Liver (tissue), 9 donors: Measurements from ENCODE around the gene SPATA31C1. TPM values are rescaled to one million over a fixed set of nuclear protein-coding genes. Genes with fewer than 3 reads are reported as not detected.

Source experiments
- DNase-seq: peaks from one replicate; pipeline ENCODE4 v3.0.0-alpha.2; 2017; ENCODE audit warnings: low spot score
- H3K27ac ChIP-seq, 2 donors: one replicate each; pipeline ENCODE4 v1.7.0; 2013; ENCODE audit warnings: inconsistent platforms in 2 of 2, low read length in 2 of 2, control low read depth in 1 of 2, low read depth in 1 of 2, mild to moderate bottlenecking in 1 of 2
- H3K27me3 ChIP-seq, 4 donors: one replicate each; pipeline versions ENCODE4 v1.6.1 to v1.7.0; 2013; ENCODE audit warnings: low read length in 3 of 4, inconsistent platforms in 1 of 4, mild to moderate bottlenecking in 1 of 4, moderate library complexity in 1 of 4; ENCODE audit not compliant: control insufficient read depth in 4 of 4, insufficient read depth in 4 of 4
- H3K36me3 ChIP-seq, 4 donors: one replicate each; pipeline versions ENCODE4 v1.6.1 to v1.7.0; 2013; ENCODE audit warnings: low read length in 3 of 4, mild to moderate bottlenecking in 3 of 4, low read depth in 1 of 4, moderate library complexity in 1 of 4; ENCODE audit not compliant: control insufficient read depth in 4 of 4, insufficient read depth in 3 of 4
- H3K4me1 ChIP-seq, 4 donors: one replicate each; pipeline versions ENCODE4 v1.6.1 to v1.7.0; 2013; ENCODE audit warnings: low read length in 3 of 4, mild to moderate bottlenecking in 3 of 4, moderate library complexity in 1 of 4; ENCODE audit not compliant: control insufficient read depth in 4 of 4, insufficient read depth in 4 of 4
- H3K4me3 ChIP-seq, 3 donors: one replicate each; pipeline versions ENCODE4 v1.6.1 to v1.7.0; 2013; ENCODE audit warnings: low read length in 3 of 3, control low read depth in 1 of 3, low read depth in 1 of 3, mild to moderate bottlenecking in 1 of 3
- H3K9ac ChIP-seq, 2 donors: one replicate each; pipeline ENCODE4 v1.7.0; 2013; ENCODE audit warnings: low read length in 2 of 2, mild to moderate bottlenecking in 2 of 2, moderate library complexity in 2 of 2, control low read depth in 1 of 2, low read depth in 1 of 2
- H3K9me3 ChIP-seq, 4 donors: one replicate each; pipeline versions ENCODE4 v1.6.1 to v1.7.0; 2013; ENCODE audit warnings: low read length in 3 of 4; ENCODE audit not compliant: control insufficient read depth in 4 of 4
- CTCF ChIP-seq: fragments of 150-350 bp; IDR thresholded peaks from 2 replicates; pipeline ENCODE4 v1.5.1; 2017; ENCODE audit warnings: improper control_type of control experiment, low read depth, low read length; ENCODE audit not compliant: missing input control
- EGR1 ChIP-seq, 2 donors: IDR thresholded peaks; 2 replicates each; pipeline ENCODE4 v1.6.1; 2016 to 2018; ENCODE audit warnings: antibody characterized with exemption in 2 of 2, low read depth in 2 of 2
- FOXA1 ChIP-seq: IDR thresholded peaks from 2 replicates; pipeline ENCODE4 v1.6.1; 2016; ENCODE audit warnings: antibody characterized with exemption
- FOXA2 ChIP-seq: IDR thresholded peaks from 2 replicates; pipeline ENCODE4 v1.6.1; 2016; ENCODE audit warnings: antibody characterized with exemption
- GABPA ChIP-seq, 2 donors: IDR thresholded peaks in 1 of 2; conservative IDR thresholded peaks in 1 of 2; 2 replicates each; pipeline ENCODE4 v1.6.1; 2016; ENCODE audit warnings: antibody characterized with exemption in 2 of 2, mild to moderate bottlenecking in 1 of 2, moderate library complexity in 1 of 2
- HNF4A ChIP-seq, 2 donors: conservative IDR thresholded peaks; 2 replicates each; pipeline ENCODE4 v1.6.1; 2016; ENCODE audit warnings: antibody characterized with exemption in 2 of 2, mild to moderate bottlenecking in 2 of 2
- HNF4G ChIP-seq: IDR thresholded peaks from 2 replicates; pipeline ENCODE4 v1.6.1; 2016; ENCODE audit warnings: antibody characterized with exemption
- JUND ChIP-seq, 2 donors: IDR thresholded peaks; 2 replicates each; pipeline ENCODE4 v1.6.1; 2016; ENCODE audit warnings: antibody characterized with exemption in 2 of 2
- MAX ChIP-seq: IDR thresholded peaks from 2 replicates; pipeline ENCODE4 v1.6.1; 2016; ENCODE audit warnings: antibody characterized with exemption
- NR2F2 ChIP-seq: IDR thresholded peaks from 2 replicates; pipeline ENCODE4 v1.6.1; 2016; ENCODE audit warnings: antibody characterized with exemption
- RAD21 ChIP-seq, 2 donors: IDR thresholded peaks; 2 replicates each; pipeline ENCODE4 v1.6.1; 2016; ENCODE audit warnings: antibody characterized with exemption in 2 of 2, mild to moderate bottlenecking in 2 of 2
- REST ChIP-seq: IDR thresholded peaks from 2 replicates; pipeline ENCODE4 v1.6.1; 2016; ENCODE audit warnings: antibody characterized with exemption, mild to moderate bottlenecking
- RXRA ChIP-seq, 2 donors: IDR thresholded peaks; 2 replicates each; pipeline ENCODE4 v1.6.1; 2017 to 2018; ENCODE audit warnings: antibody characterized with exemption in 2 of 2, mild to moderate bottlenecking in 1 of 2
- SP1 ChIP-seq: IDR thresholded peaks from 2 replicates; pipeline ENCODE4 v1.6.1; 2018; ENCODE audit warnings: antibody characterized with exemption, mild to moderate bottlenecking
- TAF1 ChIP-seq: conservative IDR thresholded peaks from 2 replicates; pipeline ENCODE4 v1.6.1; 2016; ENCODE audit warnings: antibody characterized with exemption, mild to moderate bottlenecking
- YY1 ChIP-seq: IDR thresholded peaks from 2 replicates; pipeline ENCODE4 v1.6.1; 2016; ENCODE audit warnings: antibody characterized with exemption, mild to moderate bottlenecking
- ZBTB33 ChIP-seq: IDR thresholded peaks from 2 replicates; pipeline ENCODE4 v1.6.1; 2016; ENCODE audit warnings: antibody characterized with exemption
- WGBS: extraction: QIAGEN DNeasy Blood & Tissue Kit; methylation state at CpG from one replicate; pipeline ENCODE4 v1.1.7; 2013; 5-methylcytosine and 5-hydroxymethylcytosine counted together
- polyA plus RNA-seq, 2 donors: library from polyadenylated mRNA; stranded (reverse) in 1 of 2; unstranded in 1 of 2; fragments of 200-250 nt in 1 of 2; fragments of >200 nt in 1 of 2; fragmentation: Nextera tagmentation in 1 of 2; extraction: Ambion mirVana in 1 of 2; gene quantifications; one replicate each; pipeline versions ENCODE4 v1.2.1 to v1.2.3, GENCODE V29; 2013 to 2015
- total RNA-seq, 2 donors: library from RNA; depleted of rRNA; stranded (reverse); fragments of >200 nt; gene quantifications; one replicate each; pipeline ENCODE4 v1.2.3, GENCODE V29; 2014
- TF ChIP-seq, protein P1 (sequence below): IDR thresholded peaks from 2 replicates; pipeline ENCODE4 v1.6.1; 2016; ENCODE audit warnings: antibody characterized with exemption
- donor health status: healthy.
- donor health status: healthy.
- donor health status: healthy.
- donor health status: healthy.
- donor health status: healthy.

Gene SPATA31C1
- total and polyA plus RNA-seq, 4 donors: 0.05 TPM; not detected in 3

DNA sequence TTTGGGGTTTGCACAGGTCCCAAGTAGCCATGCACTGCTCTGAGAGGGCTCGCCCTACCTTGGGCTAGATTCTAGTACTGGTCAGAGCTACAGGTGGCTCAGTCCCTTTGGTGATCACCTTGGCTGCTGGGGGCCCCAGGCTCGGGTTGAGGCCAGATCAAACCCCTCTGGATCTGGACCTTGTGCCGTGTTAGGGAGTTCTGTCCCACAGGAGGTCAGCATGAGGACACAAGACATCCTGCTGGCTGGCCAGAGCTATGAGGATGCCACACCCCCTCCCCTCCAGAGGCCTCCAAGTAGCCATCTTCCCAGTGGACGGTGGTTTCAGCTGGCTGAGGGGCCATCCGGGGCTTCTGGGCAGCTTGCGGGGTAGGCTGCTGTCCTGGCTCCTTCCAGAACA is 46.0 kb downstream of the SPATA31C1 start:
- 93% methylated on average over 6 of the region's 6 CpGs for WGBS

More for the DNA sequence above, 46.0 kb downstream of the SPATA31C1 start:
- DNase-seq: no peak
- Histone ChIP-seq H3K27ac (no peak overlapping the region), H3K9ac (no peak overlapping the region), H3K4me1 (peaks cover 0 to 19% (median 16%) of the 10 kb centered on the region in 4 donors), H3K27me3 (no peaks in the 10 kb centered on the region), H3K4me3 (no peak overlapping the region), H3K36me3 (peaks cover 0 to 9% (median 3%) of the 10 kb centered on the region in 4 donors), H3K9me3 (no peaks in the 10 kb centered on the region)
- TF ChIP-seq RXRA (IDR thresholded peaks at IDR 0.05) (no peak), ZBTB33 (no peak), HNF4A (conservative IDR thresholded peaks at IDR 0.05) (no peak), NR2F2 (no peak), YY1 (no peak), MAX (no peak), EGR1 (IDR thresholded peaks at IDR 0.05; ENCODE audit: low read depth in 2 of 2) (no peak), FOXA1 (no peak), CTCF (no peak), TAF1 (no peak), FOXA2 (no peak), HNF4G (no peak), JUND (IDR thresholded peaks at IDR 0.05) (no peak), RAD21 (IDR thresholded peaks at IDR 0.05) (no peak), GABPA (IDR thresholded peaks at IDR 0.05 in 1 of 2, conservative IDR thresholded peaks at IDR 0.05 in 1 of 2) (no peak), REST (no peak), SP1 (no peak)
- TF ChIP-seq, protein P1, sequence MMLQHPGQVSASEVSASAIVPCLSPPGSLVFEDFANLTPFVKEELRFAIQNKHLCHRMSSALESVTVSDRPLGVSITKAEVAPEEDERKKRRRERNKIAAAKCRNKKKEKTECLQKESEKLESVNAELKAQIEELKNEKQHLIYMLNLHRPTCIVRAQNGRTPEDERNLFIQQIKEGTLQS: no peak
